ENCODE data around the gene SPN.
"Not testable (repeated sequence)": the region's sequence is repeated elsewhere in the genome, so short reads cannot be mapped to it uniquely, and the experiment has no call there.

- not testable (repeated sequence) for TF ChIP-seq CTCF (tag by site-specific recombination; IDR thresholded peaks at IDR 0.05); GLIS1 (tag by site-specific recombination; IDR thresholded peaks at IDR 0.05); ZNF639 (tag by site-specific recombination; IDR thresholded peaks at IDR 0.05); ZNF404 (tag by site-specific recombination; IDR thresholded peaks at IDR 0.05); ZNF24 (tag by site-specific recombination; IDR thresholded peaks at IDR 0.05); WT1 (tag by site-specific recombination; IDR thresholded peaks at IDR 0.05); YY1 (tag by site-specific recombination; IDR thresholded peaks at IDR 0.05); PBX3 (CRISPR knock-in tag; IDR thresholded peaks at IDR 0.05); GFI1B (tag by site-specific recombination; IDR thresholded peaks at IDR 0.05); REST (tag by site-specific recombination; IDR thresholded peaks at IDR 0.05); ZNF138 (tag by site-specific recombination; IDR thresholded peaks at IDR 0.05; ENCODE audit: borderline replicate concordance); ZNF518A (tag by site-specific recombination; conservative IDR thresholded peaks at IDR 0.05; ENCODE audit: low read depth)
Observed at GRCh38 chr16:29625114-29625513, 37.9 kb upstream of the SPN start.
